GM23248 (cell line): ENCODE results near the gene CACNA1C. TPM values are rescaled to one million over a fixed set of nuclear protein-coding genes. Genes with fewer than 3 reads are reported as not detected.

ENCODE experiments used
- DNase-seq: peaks from one replicate; pipeline ENCODE4 v3.0.0-alpha.2; 2015
- H2AFZ ChIP-seq: fragments of 200-600 bp; sonication (generic); 2 replicates; pipeline ENCODE4 v1.6.1; 2016; ENCODE audit warnings: antibody characterized with exemption
- H3F3A ChIP-seq: fragments of 200-600 bp; sonication (generic); 2 replicates; pipeline ENCODE4 v1.6.1; 2016; ENCODE audit warnings: mild to moderate bottlenecking, antibody characterized with exemption, mixed run types; ENCODE audit not compliant: insufficient read depth
- H3K27ac ChIP-seq: fragments of 200-600 bp; sonication (generic); 2 replicates; pipeline ENCODE4 v1.5.1; 2016; ENCODE audit warnings: mild to moderate bottlenecking
- H3K27me3 ChIP-seq: fragments of 200-600 bp; sonication (generic); replicated peaks from 2 replicates; pipeline ENCODE4 v1.6.1; 2016; ENCODE audit warnings: mild to moderate bottlenecking; ENCODE audit not compliant: insufficient read depth
- H3K36me3 ChIP-seq: fragments of 200-600 bp; sonication (generic); 2 replicates; pipeline ENCODE4 v1.6.1; 2016; ENCODE audit warnings: low read depth, mild to moderate bottlenecking
- H3K4me1 ChIP-seq: fragments of 200-600 bp; sonication (generic); 2 replicates; pipeline ENCODE4 v1.6.1; 2016; ENCODE audit warnings: mild to moderate bottlenecking; ENCODE audit not compliant: insufficient read depth
- H3K4me2 ChIP-seq: fragments of 200-600 bp; sonication (generic); one replicate; pipeline ENCODE4 v1.6.1; 2016; ENCODE audit warnings: mild to moderate bottlenecking; ENCODE audit not compliant: unreplicated experiment
- H3K4me3 ChIP-seq: fragments of 200-600 bp; sonication (generic); 2 replicates; pipeline ENCODE4 v1.5.1; 2016; ENCODE audit warnings: mild to moderate bottlenecking
- H3K79me2 ChIP-seq: fragments of 200-600 bp; sonication (generic); 2 replicates; pipeline ENCODE4 v1.6.1; 2016; ENCODE audit warnings: mild to moderate bottlenecking; ENCODE audit not compliant: insufficient read depth
- H3K9ac ChIP-seq: fragments of 200-600 bp; sonication (generic); 2 replicates; pipeline ENCODE4 v1.6.1; 2016; ENCODE audit warnings: mild to moderate bottlenecking
- H3K9me2 ChIP-seq: fragments of 200-600 bp; sonication (generic); 2 replicates; pipeline ENCODE4 v1.6.1; 2016; ENCODE audit warnings: mixed run types, mild to moderate bottlenecking, moderate library complexity; ENCODE audit not compliant: insufficient read depth
- H3K9me3 ChIP-seq: fragments of 200-600 bp; sonication (generic); one replicate; pipeline ENCODE4 v1.6.1; 2017; ENCODE audit warnings: low read depth
- H4K20me1 ChIP-seq: fragments of 200-600 bp; sonication (generic); 2 replicates; pipeline ENCODE4 v1.6.0; 2016; ENCODE audit not compliant: insufficient read depth
- EZH2 ChIP-seq: fragments of 200-600 bp; sonication (generic); IDR thresholded peaks from 2 replicates; pipeline ENCODE4 v1.6.1; 2018; ENCODE audit warnings: antibody characterized with exemption, mild to moderate bottlenecking; ENCODE audit not compliant: insufficient read depth, poor library complexity, severe bottlenecking
- EZH2phosphoT487 ChIP-seq: fragments of 200-600 bp; sonication (generic); IDR thresholded peaks from 2 replicates; pipeline ENCODE4 v1.6.1; 2018; ENCODE audit warnings: antibody characterized with exemption, moderate library complexity, mild to moderate bottlenecking, low read depth; ENCODE audit not compliant: insufficient read depth
- WGBS, 2 experiments: methylation state at CpG; one replicate each; pipeline ENCODE4 v1.1.6; 2015 to 2017; ENCODE audit warnings: low lambda C conversion rate in 2 of 2, low coverage in 1 of 2; ENCODE audit errors: missing lambda C conversion rate in 2 of 2; 5-methylcytosine and 5-hydroxymethylcytosine counted together
- in situ Hi-C: fragments of 300-500 bp; cut with MboI; formaldehyde crosslinking; loops from 2 replicates; pipeline ENCODE4 v1.15.0; 2020
- polyA plus RNA-seq: library from polyadenylated mRNA; unstranded; fragments of >200 nt; fragmentation: Nextera tagmentation; extraction: Ambion mirVana; gene quantifications from 2 replicates; pipeline ENCODE4 v1.2.1, GENCODE V29; 2016
- total RNA-seq: library from RNA; depleted of rRNA; stranded (reverse); fragments of >200 nt; shearing (Covaris generic); gene quantifications from 2 replicates; pipeline ENCODE4 v1.2.3, GENCODE V29; 2014

The CACNA1C gene
- total and polyA plus RNA-seq, 2 experiments from 2014 or later: 4.9 to 11.5 TPM

DNA sequence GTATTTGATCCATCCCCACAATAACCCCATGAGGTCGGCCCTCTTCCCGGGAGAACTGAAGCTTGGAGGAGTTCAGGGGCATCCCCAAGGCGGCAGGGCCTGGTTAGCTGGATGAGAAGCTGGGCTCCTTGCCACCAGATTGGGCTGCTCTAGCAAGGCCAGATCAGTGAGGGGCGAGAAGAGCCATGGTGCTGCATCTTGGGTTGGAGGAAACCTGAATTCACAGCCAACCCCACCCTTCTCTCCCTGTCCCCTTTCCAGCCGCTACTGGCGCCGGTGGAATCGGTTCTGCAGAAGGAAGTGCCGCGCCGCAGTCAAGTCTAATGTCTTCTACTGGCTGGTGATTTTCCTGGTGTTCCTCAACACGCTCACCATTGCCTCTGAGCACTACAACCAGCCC is 513.4 kb downstream of the CACNA1C start:
- Histone ChIP-seq H3K4me3 (no peak overlapping the region), H2AFZ (no peak overlapping the region), H3F3A (no peaks in the 10 kb centered on the region), H3K9me2 (no peaks in the 10 kb centered on the region), H3K9me3 (no peaks in the 10 kb centered on the region), H3K27ac (no peak overlapping the region), H3K36me3 (0 out of 2 replicates have a peak, but pooled peaks cover 7% of the 10 kb centered on the region), H3K4me1 (no peaks in the 10 kb centered on the region), H3K9ac (no peak overlapping the region), H4K20me1 (no peaks in the 10 kb centered on the region), H3K79me2 (no peaks in the 10 kb centered on the region), H3K4me2 (no peak overlapping the region), H3K27me3 (no peaks in the 10 kb centered on the region)
- TF ChIP-seq EZH2 (no peak), EZH2phosphoT487 (no peak)
- DNase-seq: no peak
- in situ Hi-C loops: no loop called here
- 92 to 96% methylated on average over 12 of the region's 12 CpGs for WGBS, 2 experiments

DNA sequence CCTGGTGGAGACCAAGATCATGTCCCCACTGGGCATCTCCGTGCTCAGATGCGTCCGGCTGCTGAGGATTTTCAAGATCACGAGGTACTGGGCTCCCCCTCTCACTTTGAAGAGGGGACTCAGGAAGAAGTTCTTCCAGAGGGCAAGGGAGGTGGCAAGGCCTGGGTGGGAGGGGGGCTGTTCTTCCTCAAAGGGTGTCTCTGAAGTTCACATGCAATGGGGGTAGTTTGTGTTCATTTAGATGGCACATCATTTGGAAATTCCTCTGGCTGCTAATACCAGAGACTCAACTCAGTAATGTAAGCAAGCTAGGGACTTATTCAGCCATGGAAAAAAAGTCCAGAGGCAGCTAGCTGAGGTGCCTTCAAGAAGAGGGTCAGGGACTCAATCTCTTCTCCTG is 514.9 kb downstream of the CACNA1C start:
- in situ Hi-C loops: no loop called here
- TF ChIP-seq EZH2phosphoT487 (no peak), EZH2 (no peak)

DNA sequence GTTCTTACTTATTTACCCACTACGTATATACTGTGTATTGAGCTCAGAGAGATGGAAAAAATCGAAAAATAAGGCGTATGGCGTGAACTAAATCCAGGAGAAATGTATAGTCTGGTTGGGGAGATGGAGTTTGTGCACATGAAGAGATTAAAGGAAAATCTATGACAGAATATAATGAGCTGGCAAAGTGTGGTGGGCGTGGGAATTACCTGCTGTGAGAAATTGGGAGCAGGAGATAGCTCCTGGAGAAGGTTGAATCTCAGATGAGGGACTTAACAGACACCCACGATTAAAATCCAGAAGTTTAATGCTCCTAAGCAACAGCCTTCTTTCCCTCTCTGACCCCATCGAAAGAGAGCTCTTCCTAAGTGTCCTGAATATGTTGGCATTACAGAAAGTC is 517.8 kb downstream of the CACNA1C start:
- Histone ChIP-seq H3K36me3 (0 out of 2 replicates have a peak, but pooled peaks cover 7% of the 10 kb centered on the region), H3K4me3 (no peak overlapping the region), H4K20me1 (no peaks in the 10 kb centered on the region), H2AFZ (no peak overlapping the region), H3K27ac (no peak overlapping the region), H3K4me1 (no peaks in the 10 kb centered on the region), H3K9ac (no peak overlapping the region), H3K27me3 (no peaks in the 10 kb centered on the region), H3F3A (no peaks in the 10 kb centered on the region), H3K4me2 (no peak overlapping the region), H3K9me2 (no peaks in the 10 kb centered on the region), H3K9me3 (no peaks in the 10 kb centered on the region), H3K79me2 (no peaks in the 10 kb centered on the region)
- TF ChIP-seq EZH2: no peak
- no peak for TF ChIP-seq EZH2phosphoT487
- 88 to 89% methylated on average over 7 of the region's 7 CpGs for WGBS, 2 experiments
- DNase-seq: no peak
- in situ Hi-C loops: no loop called here

More for the DNA sequence above, 514.9 kb downstream of the CACNA1C start:
- Histone ChIP-seq H3K9me2 (no peaks in the 10 kb centered on the region), H3K79me2 (no peaks in the 10 kb centered on the region), H3K4me3 (no peak overlapping the region), H3K4me1 (no peaks in the 10 kb centered on the region), H2AFZ (no peak overlapping the region), H3K9me3 (no peaks in the 10 kb centered on the region), H3K36me3 (0 out of 2 replicates have a peak, but pooled peaks cover 7% of the 10 kb centered on the region), H3F3A (no peaks in the 10 kb centered on the region), H3K4me2 (no peak overlapping the region), H3K27me3 (no peaks in the 10 kb centered on the region), H4K20me1 (no peaks in the 10 kb centered on the region), H3K27ac (no peak overlapping the region), H3K9ac (no peak overlapping the region)
- 98 to 100% methylated on average over 4 of the region's 4 CpGs for WGBS, 2 experiments
- DNase-seq: no peak

DNA sequence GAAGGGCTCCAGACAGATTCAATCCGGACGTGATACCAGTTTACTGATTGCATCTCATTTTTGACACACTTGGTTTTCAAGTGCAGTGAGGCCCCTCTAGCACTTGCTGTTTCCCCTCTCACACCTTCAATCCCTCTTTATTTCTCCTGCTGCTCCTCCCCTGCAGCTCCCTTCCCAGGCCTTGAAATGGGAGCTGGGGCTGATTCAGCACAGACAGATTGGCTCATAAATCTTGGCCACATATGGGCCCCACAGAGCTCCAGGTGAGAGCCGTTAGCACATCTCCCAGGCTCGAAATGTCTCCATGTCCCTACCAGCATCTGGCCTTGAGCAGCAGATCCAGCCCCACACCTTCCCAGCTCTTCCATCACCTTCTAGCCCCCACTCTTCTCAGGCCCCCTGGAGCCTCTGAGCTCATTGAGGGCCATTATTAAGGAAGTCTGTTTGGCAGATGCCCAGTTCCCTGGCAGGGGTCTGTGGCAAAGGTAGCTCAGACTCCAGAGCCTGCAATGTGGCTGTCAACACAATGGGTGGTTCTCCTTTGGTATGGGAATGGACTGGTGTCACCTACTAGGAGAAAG is 521.7 kb downstream of the CACNA1C start:
- TF ChIP-seq EZH2phosphoT487 (no peak), EZH2 (no peak)
- no peak overlapping the region for H2AFZ ChIP-seq
- in situ Hi-C loops: no loop called here

More for the DNA sequence above, 521.7 kb downstream of the CACNA1C start:
- Histone ChIP-seq H3F3A (no peaks in the 10 kb centered on the region), H4K20me1 (no peaks in the 10 kb centered on the region), H3K4me3 (no peak overlapping the region), H3K4me2 (no peak overlapping the region), H3K9ac (no peak overlapping the region), H3K27me3 (no peaks in the 10 kb centered on the region), H3K27ac (no peak overlapping the region), H3K4me1 (no peaks in the 10 kb centered on the region), H3K79me2 (no peaks in the 10 kb centered on the region), H3K36me3 (0 out of 2 replicates have a peak, but pooled peaks cover 5% of the 10 kb centered on the region), H3K9me2 (no peaks in the 10 kb centered on the region), H3K9me3 (no peaks in the 10 kb centered on the region)
- no peak for DNase-seq
- WGBS, 2 experiments: 78 to 85% methylated on average over 4 of the region's 4 CpGs
